ENCODE measurements around the gene NRIP1.

DNA sequence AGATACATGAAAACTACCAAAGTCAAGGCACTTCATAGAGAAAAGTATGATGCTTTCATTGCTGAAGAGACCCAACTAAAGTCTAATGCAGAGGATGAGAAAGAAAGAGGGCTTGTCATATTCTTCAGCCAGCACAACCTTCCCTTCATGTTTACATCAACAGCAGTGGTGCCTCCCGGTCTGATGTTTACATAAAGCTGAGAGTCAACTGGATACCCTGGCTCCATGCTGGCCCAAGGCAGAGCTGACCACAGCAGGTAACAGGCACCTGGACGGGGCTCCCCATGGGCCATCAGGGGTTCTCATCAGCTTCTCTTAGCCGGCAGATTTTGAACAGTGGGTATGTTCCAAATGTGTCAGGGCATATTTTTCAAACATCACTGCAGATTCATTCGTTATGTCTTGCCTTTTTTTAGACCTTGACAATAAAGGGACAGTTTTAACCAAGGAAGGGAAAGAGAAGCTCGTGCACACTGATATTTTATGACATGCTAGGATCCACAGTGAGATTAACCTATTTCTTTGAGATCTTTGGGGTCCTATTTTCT, 117.1 kb downstream of the NRIP1 start:
- no peak for TF ChIP-seq EZH2 (IDR thresholded peaks at IDR 0.05; ENCODE audit: low read length)
- TF ChIP-seq, protein P1, sequence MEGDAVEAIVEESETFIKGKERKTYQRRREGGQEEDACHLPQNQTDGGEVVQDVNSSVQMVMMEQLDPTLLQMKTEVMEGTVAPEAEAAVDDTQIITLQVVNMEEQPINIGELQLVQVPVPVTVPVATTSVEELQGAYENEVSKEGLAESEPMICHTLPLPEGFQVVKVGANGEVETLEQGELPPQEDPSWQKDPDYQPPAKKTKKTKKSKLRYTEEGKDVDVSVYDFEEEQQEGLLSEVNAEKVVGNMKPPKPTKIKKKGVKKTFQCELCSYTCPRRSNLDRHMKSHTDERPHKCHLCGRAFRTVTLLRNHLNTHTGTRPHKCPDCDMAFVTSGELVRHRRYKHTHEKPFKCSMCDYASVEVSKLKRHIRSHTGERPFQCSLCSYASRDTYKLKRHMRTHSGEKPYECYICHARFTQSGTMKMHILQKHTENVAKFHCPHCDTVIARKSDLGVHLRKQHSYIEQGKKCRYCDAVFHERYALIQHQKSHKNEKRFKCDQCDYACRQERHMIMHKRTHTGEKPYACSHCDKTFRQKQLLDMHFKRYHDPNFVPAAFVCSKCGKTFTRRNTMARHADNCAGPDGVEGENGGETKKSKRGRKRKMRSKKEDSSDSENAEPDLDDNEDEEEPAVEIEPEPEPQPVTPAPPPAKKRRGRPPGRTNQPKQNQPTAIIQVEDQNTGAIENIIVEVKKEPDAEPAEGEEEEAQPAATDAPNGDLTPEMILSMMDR (optimal IDR thresholded peaks at IDR 0.05 in 1 of 3, IDR thresholded peaks at IDR 0.05 in 1 of 3, conservative IDR thresholded peaks at IDR 0.05 in 1 of 3; ENCODE audit: extremely low read depth in 1 of 3, insufficient read depth in 2 of 3, low read length in 3 of 3): no peak
